Ovary (tissue), 3 donors: Measurements from ENCODE around the gene COL18A1.

ENCODE experiments used
- CTCF ChIP-seq, 3 donors: fragments of 450-650 bp in 2 of 3; fragments of 200-600 bp in 1 of 3; IDR thresholded peaks; one replicate each; pipeline versions ENCODE4 v1.5.1 to v1.8.0; 2016 to 2022; ENCODE audit warnings: antibody characterized with exemption in 3 of 3, mild to moderate bottlenecking in 1 of 3
- EP300 ChIP-seq: sonication (generic); formaldehyde crosslinking; IDR thresholded peaks from one replicate; pipeline ENCODE4 v1.6.1; 2017; ENCODE audit warnings: antibody characterized with exemption
- donor health status: DM: no; HTN: no; CAD: no.

- no peak for TF ChIP-seq CTCF (IDR thresholded peaks at IDR 0.05)
- TF ChIP-seq EP300 = no peak
Measured at GRCh38 chr21:45542667-45543370, 137.9 kb downstream of the COL18A1 start.
